ENCODE measurements around the gene NLRP3. TPM values are rescaled to one million over a fixed set of nuclear protein-coding genes. Genes with fewer than 3 reads are reported as not detected.

The NLRP3 gene
- total RNA-seq, 1 experiment from 2014 or later: not detected

DNA sequence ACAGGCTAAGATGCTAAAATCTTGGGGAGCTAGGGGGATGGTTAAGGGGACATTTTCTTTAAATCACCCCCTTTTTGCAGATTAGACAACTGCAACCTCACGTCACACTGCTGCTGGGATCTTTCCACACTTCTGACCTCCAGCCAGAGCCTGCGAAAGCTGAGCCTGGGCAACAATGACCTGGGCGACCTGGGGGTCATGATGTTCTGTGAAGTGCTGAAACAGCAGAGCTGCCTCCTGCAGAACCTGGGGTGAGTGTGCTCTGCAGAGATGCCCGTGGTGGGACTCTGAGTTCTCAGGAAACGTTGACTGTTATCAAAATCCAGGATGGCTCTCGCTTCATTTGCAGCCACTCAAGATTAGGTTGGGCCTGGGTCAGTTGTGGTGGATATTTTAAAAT lies 28.6 kb downstream of the NLRP3 start:
- TF ChIP-seq SRF (IDR thresholded peaks at IDR 0.05; ENCODE audit: low read depth) (no peak), TCF7L2 (IDR thresholded peaks at IDR 0.05; ENCODE audit: borderline replicate concordance, extremely low read depth, insufficient read depth, insufficient read length) (no peak), POLR2AphosphoS5 (IDR thresholded peaks at IDR 0.05; ENCODE audit: low read depth, low read length) (no peak), SP1 (IDR thresholded peaks at IDR 0.05; ENCODE audit: low read depth) (no peak), MAX (IDR thresholded peaks at IDR 0.05) (no peak), EGR1 (IDR thresholded peaks at IDR 0.05; ENCODE audit: low read depth) (no peak), FOSL1 (IDR thresholded peaks at IDR 0.05; ENCODE audit: low read depth) (no peak)
- H3K27me3 ChIP-seq (ENCODE audit: insufficient read depth, low read length): 0 out of 2 replicates have a peak, but pooled peaks cover 4% of the 10 kb centered on the region
- H3K4me1 ChIP-seq (ENCODE audit: control insufficient read depth in 1 of 2, insufficient read depth in 2 of 2, low read length in 2 of 2): peaks cover 0 to 5% of the 10 kb centered on the region in 2 experiments; a peak in 2 of 4 replicates
- H3K4me3 ChIP-seq (replicated peaks in 1 of 2; ENCODE audit: low read depth in 1 of 2, low read length in 2 of 2): no peak overlapping the region
- ChIA-PET RAD21 (ENCODE audit: low non-redundant PET in 1 of 2, low total read pairs in 2 of 2, uncharacterized antibody in 2 of 2, unreplicated experiment in 2 of 2) (no interaction called here), POLR2A (no interaction called here), CTCF (no interaction called here)
- H3K9me3 ChIP-seq (ENCODE audit: control insufficient read depth in 1 of 2, insufficient read depth in 1 of 2, low read depth in 1 of 2, low read length in 2 of 2): no peaks in the 10 kb centered on the region
- H2AFZ ChIP-seq (ENCODE audit: low read depth, low read length, poor library complexity, severe bottlenecking): no peak overlapping the region
- no peak for DNase-seq (ENCODE audit: low read depth, low spot score)
- BruUV-seq (replicated peaks): no TSS peak
- no peaks in the 10 kb centered on the region for H3K79me2 ChIP-seq (ENCODE audit: insufficient read depth, low read length)
- H3K9ac ChIP-seq (ENCODE audit: low read length): no peak overlapping the region
- no peak overlapping the region for H3K4me2 ChIP-seq (ENCODE audit: low read length)
- ATAC-seq: no peak
- no peaks in the 10 kb centered on the region for H4K20me1 ChIP-seq (ENCODE audit: insufficient read depth)
- H3K9me2 ChIP-seq (ENCODE audit: insufficient read depth): no peaks in the 10 kb centered on the region
- H3K36me3 ChIP-seq (ENCODE audit: control insufficient read depth in 1 of 2, insufficient read depth in 2 of 2, low read length in 2 of 2): no peaks in the 10 kb centered on the region
- no peak overlapping the region for H3K27ac ChIP-seq (ENCODE audit: low read depth, low read length)
- intact Hi-C loops (cut with micrococcal nuclease): no loop called here

- DNase-seq (ENCODE audit: low read depth, low spot score) (no peak), ATAC-seq (no peak)
- Histone ChIP-seq H3K4me1 (ENCODE audit: control insufficient read depth in 1 of 2, insufficient read depth in 2 of 2, low read length in 2 of 2) (peaks cover 0 to 5% of the 10 kb centered on the region in 2 experiments; a peak in 2 of 4 replicates), H4K20me1 (ENCODE audit: insufficient read depth) (no peaks in the 10 kb centered on the region), H2AFZ (ENCODE audit: low read depth, low read length, poor library complexity, severe bottlenecking) (no peak overlapping the region), H3K79me2 (ENCODE audit: insufficient read depth, low read length) (no peaks in the 10 kb centered on the region), H3K27me3 (ENCODE audit: insufficient read depth, low read length) (0 out of 2 replicates have a peak, but pooled peaks cover 4% of the 10 kb centered on the region), H3K27ac (ENCODE audit: low read depth, low read length) (no peak overlapping the region), H3K9me3 (ENCODE audit: control insufficient read depth in 1 of 2, insufficient read depth in 1 of 2, low read depth in 1 of 2, low read length in 2 of 2) (no peaks in the 10 kb centered on the region), H3K9me2 (ENCODE audit: insufficient read depth) (no peaks in the 10 kb centered on the region), H3K36me3 (ENCODE audit: control insufficient read depth in 1 of 2, insufficient read depth in 2 of 2, low read length in 2 of 2) (no peaks in the 10 kb centered on the region), H3K4me3 (replicated peaks in 1 of 2; ENCODE audit: low read depth in 1 of 2, low read length in 2 of 2) (no peak overlapping the region), H3K9ac (ENCODE audit: low read length) (no peak overlapping the region), H3K4me2 (ENCODE audit: low read length) (no peak overlapping the region)
- ChIA-PET RAD21 (ENCODE audit: low non-redundant PET in 1 of 2, low total read pairs in 2 of 2, uncharacterized antibody in 2 of 2, unreplicated experiment in 2 of 2) (no interaction called here), POLR2A (no interaction called here), CTCF (no interaction called here)
- no TSS peak for BruUV-seq (replicated peaks)
- no peak for TF ChIP-seq EZH2phosphoT487 (IDR thresholded peaks at IDR 0.05; ENCODE audit: borderline replicate concordance)
- TF ChIP-seq ELF1 (IDR thresholded peaks at IDR 0.05; ENCODE audit: borderline replicate concordance, low read depth): no peak
- no peak for TF ChIP-seq ZNF274 (IDR thresholded peaks at IDR 0.05; ENCODE audit: low read depth, low read length)
- intact Hi-C loops (cut with micrococcal nuclease): no loop called here
These were observed 29.8 kb downstream of the NLRP3 start for GRCh38 chr1:247445526-247446356.

Data from HCT116 (cell line).